Lower lobe of right lung (tissue), 2 donors: ENCODE measurements around the gene ANKRD16. TPM values are rescaled to one million over a fixed set of nuclear protein-coding genes. Genes with fewer than 3 reads are reported as not detected.

Experiments used
- ATAC-seq, 2 donors: fragments of 200-7000 bp; cut with Tn5 transposase; one replicate each; pipeline ENCODE4 v1.9.1; 2020 to 2022; ENCODE audit warnings: mild to moderate bottlenecking in 2 of 2, moderate library complexity in 2 of 2
- DNase-seq: peaks from one replicate; pipeline ENCODE4 v3.0.0-alpha.2; 2020
- H3K27ac ChIP-seq: fragments of 200-600 bp; one replicate; pipeline ENCODE4 v1.8.0; 2022
- H3K27me3 ChIP-seq: fragments of 200-600 bp; one replicate; pipeline ENCODE4 v1.8.0; 2022; ENCODE audit warnings: low read depth
- H3K36me3 ChIP-seq: fragments of 200-600 bp; one replicate; pipeline ENCODE4 v1.8.0; 2022; ENCODE audit warnings: mild to moderate bottlenecking
- H3K4me1 ChIP-seq: fragments of 200-600 bp; one replicate; pipeline ENCODE4 v1.8.0; 2022
- H3K4me3 ChIP-seq: fragments of 200-600 bp; one replicate; pipeline ENCODE4 v1.8.0; 2022; ENCODE audit warnings: mild to moderate bottlenecking
- H3K9me3 ChIP-seq: fragments of 200-600 bp; one replicate; pipeline ENCODE4 v1.8.0; 2022
- CTCF ChIP-seq: fragments of 200-600 bp; IDR thresholded peaks from one replicate; pipeline ENCODE4 v1.8.0; 2022; ENCODE audit warnings: antibody characterized with exemption, mild to moderate bottlenecking
- intact Hi-C: fragments of 100-400 bp; cut with DNase I; formaldehyde crosslinking; loops from one replicate; pipeline ENCODE4 v1.11.0; 2022
- total RNA-seq: library from RNA; stranded (reverse); fragmentation: NEBNext Ultra II Directional; extraction: Animal tissue kit (Norgen Biotek cat#: 25700); gene quantifications from one replicate; pipeline ENCODE4 v1.2.1, GENCODE V29; 2021
- donor health status: DM: no; HTN: yes; CAD: no; lungs with severe emphysema.

The ANKRD16 gene
- total RNA-seq, 1 donor from 2014 or later = 5.6 TPM

DNA sequence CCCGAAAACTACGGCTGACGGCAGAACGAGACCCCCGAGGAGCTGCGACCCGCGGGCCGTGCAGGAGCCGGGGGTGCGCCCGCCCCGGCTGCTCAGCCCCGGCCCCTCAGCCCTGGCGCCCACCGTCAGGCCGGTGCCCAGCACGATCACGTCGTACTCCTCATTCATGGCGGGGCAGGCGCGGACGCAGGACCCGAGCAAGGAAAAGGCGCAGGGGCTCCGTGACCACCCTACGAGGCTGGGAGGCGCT, 76.7 kb downstream of the ANKRD16 start:
- intact Hi-C loops = no loop called here
- Histone ChIP-seq H3K4me1 (peaks cover 44% of the 10 kb centered on the region), H3K27ac (peak overlapping the region; percentile 97), H3K4me3 (peak overlapping the region; percentile 90), H3K27me3 (no peaks in the 10 kb centered on the region), H3K9me3 (no peaks in the 10 kb centered on the region), H3K36me3 (no peaks in the 10 kb centered on the region)
- ATAC-seq (peak; percentile 60 to 62), DNase-seq (no peak)
- TF ChIP-seq CTCF = no peak

DNA sequence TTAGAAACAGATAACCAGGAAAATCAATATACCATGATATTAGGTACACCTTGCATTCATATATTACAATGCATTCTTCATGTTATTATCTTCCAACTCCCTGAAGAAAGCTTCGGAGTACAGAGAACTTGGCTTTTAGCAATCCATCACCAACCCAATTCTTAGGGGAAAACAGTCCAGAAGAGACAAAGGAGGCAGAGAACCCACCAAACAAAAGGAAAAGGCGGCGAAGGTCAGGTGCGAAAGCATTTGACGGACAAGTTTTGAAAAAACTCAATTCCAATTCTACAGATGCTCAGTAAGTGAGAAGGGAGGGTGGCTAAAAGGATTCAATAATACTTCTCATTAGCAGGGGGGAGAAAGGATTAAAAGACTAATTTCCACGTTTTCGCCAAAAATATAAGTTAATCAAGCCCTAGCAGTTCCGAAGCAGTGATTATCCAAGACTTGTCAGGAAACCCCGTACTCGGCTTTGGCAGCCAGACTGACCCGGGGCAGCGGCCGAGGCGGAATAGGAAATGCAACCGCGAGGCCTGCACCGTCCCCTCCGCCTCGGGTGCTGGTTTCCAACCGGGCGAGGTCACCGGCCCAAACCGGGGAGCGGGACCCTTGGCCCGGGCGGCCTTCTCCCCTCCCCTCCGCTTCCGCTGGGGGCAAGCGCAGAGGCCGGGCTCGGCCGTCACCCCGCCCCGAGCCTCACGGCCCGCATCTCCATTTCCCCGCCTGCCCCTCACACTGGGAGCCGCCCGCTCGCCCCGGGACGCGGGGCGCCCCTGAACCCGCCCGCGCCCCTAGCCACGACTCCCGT, 77.2 kb downstream of the ANKRD16 start:
- Histone ChIP-seq H3K9me3 (no peaks in the 10 kb centered on the region), H3K27me3 (no peaks in the 10 kb centered on the region), H3K36me3 (no peaks in the 10 kb centered on the region), H3K4me3 (peak overlapping the region; percentile 90), H3K27ac (peak overlapping the region; percentile 97), H3K4me1 (peaks cover 44% of the 10 kb centered on the region)
- DNase-seq (peak; percentile 72), ATAC-seq (peak; percentile 74 to 75)
- intact Hi-C loops = no loop called here
- no peak for TF ChIP-seq CTCF

Other genes starting within 250 kb of the ANKRD16 start
- gene ASB13, start 223.3 kb downstream of the ANKRD16 start, total RNA-seq = 27.6 TPM
- gene TASOR2, start 205.1 kb downstream of the ANKRD16 start, total RNA-seq = 48.9 TPM
- 192 TPM for gene GDI2, start 76.5 kb downstream of the ANKRD16 start, total RNA-seq
- gene FBH1, start 350 bp upstream of the ANKRD16 start, total RNA-seq = 64.7 TPM
- 28.5 TPM for gene IL15RA, start 87.7 kb upstream of the ANKRD16 start, total RNA-seq
- 2.9 TPM for gene IL2RA, start 172.5 kb upstream of the ANKRD16 start, total RNA-seq
- gene RBM17, start 199.1 kb upstream of the ANKRD16 start, total RNA-seq = 90.8 TPM